Endothelial cell of umbilical vein (primary cell): ENCODE results near the gene SLIT1. TPM values are rescaled to one million over a fixed set of nuclear protein-coding genes. Genes with fewer than 3 reads are reported as not detected.

ENCODE experiments used
- BruUV-seq: library from RNA; stranded (reverse); fragments of 400-500 nt; replicated peaks from 2 replicates; lab custom pipeline; 2021; lab: Mats Ljungman, UMichigan
- CTCF ChIA-PET: fragments of 300-600, 350-600 bp; sonication (Branson Sonifier 250); formaldehyde crosslinking; loops from one replicate; lab custom pipeline; 2021; ENCODE audit warnings: antibody characterized with exemption, inconsistent platforms; lab: Charles Lee
- POLR2A ChIA-PET: fragments of 300-600, 350-600 bp; sonication (Branson Sonifier 250); formaldehyde crosslinking; loops from one replicate; lab custom pipeline; 2021; ENCODE audit warnings: antibody characterized with exemption, inconsistent platforms; lab: Charles Lee
- DNase-seq: peaks from one replicate; pipeline ENCODE4 v3.0.0-alpha.2; 2011; ENCODE audit warnings: low read depth, low spot score
- FAIRE-seq: peaks from 2 replicates; lab custom pipeline; 2011; peaks lifted over from hg19 to GRCh38; lab: Jason Lieb, UNC
- H2AFZ ChIP-seq: 2 replicates; pipeline ENCODE4 v1.6.0; 2012; ENCODE audit warnings: low read depth, low read length, control low read depth, inconsistent platforms
- H3K27ac ChIP-seq: 2 replicates; pipeline ENCODE4 v1.5.1; 2011; ENCODE audit warnings: low read depth, mild to moderate bottlenecking, control low read depth, low read length, moderate library complexity; ENCODE audit not compliant: insufficient read depth
- H3K27me3 ChIP-seq, 2 experiments: 2 replicates each; pipeline versions ENCODE4 v1.6.0 to v1.6.1; 2011; ENCODE audit warnings: low read length in 2 of 2, mixed read lengths in 1 of 2; ENCODE audit not compliant: control insufficient read depth in 2 of 2, insufficient read depth in 2 of 2
- H3K36me3 ChIP-seq, 2 experiments: 2 replicates in 1 of 2; 3 replicates in 1 of 2; pipeline ENCODE4 v1.5.1; 2011; ENCODE audit warnings: low read length in 2 of 2, mild to moderate bottlenecking in 1 of 2, moderate library complexity in 1 of 2; ENCODE audit not compliant: control insufficient read depth in 2 of 2, insufficient read depth in 2 of 2; ENCODE audit errors: extremely low read depth in 1 of 2
- H3K4me1 ChIP-seq: 3 replicates; pipeline ENCODE4 v1.5.1; 2011; ENCODE audit warnings: mild to moderate bottlenecking, low read length; ENCODE audit not compliant: control insufficient read depth, insufficient read depth; ENCODE audit errors: extremely low read depth
- H3K4me2 ChIP-seq: 2 replicates; pipeline ENCODE4 v1.6.1; 2011; ENCODE audit warnings: low read length, control low read depth, mixed read lengths; ENCODE audit not compliant: insufficient read depth
- H3K4me3 ChIP-seq, 3 experiments: fragments of 200-600 bp in 1 of 3; sonication (generic), shearing (Covaris generic) in 1 of 3; replicated peaks in 1 of 3; 2 replicates each; pipeline ENCODE4 v1.5.1; 2011 to 2016; ENCODE audit warnings: control low read depth in 3 of 3, low read length in 3 of 3, mild to moderate bottlenecking in 2 of 3, inconsistent platforms in 1 of 3, low read depth in 1 of 3, moderate library complexity in 1 of 3; ENCODE audit not compliant: insufficient read depth in 1 of 3
- H3K79me2 ChIP-seq: 2 replicates; pipeline ENCODE4 v1.6.0; 2012; ENCODE audit warnings: low read length, inconsistent platforms; ENCODE audit not compliant: control insufficient read depth, insufficient read depth
- H3K9ac ChIP-seq: replicated peaks from 2 replicates; pipeline ENCODE3; 2011; ENCODE audit warnings: low read length, control low read depth; ENCODE audit not compliant: insufficient read depth; ENCODE audit errors: extremely low read depth
- H3K9me1 ChIP-seq: replicated peaks from 3 replicates; pipeline ENCODE4 v1.6.0; 2011; ENCODE audit warnings: mild to moderate bottlenecking, low read length; ENCODE audit not compliant: control insufficient read depth, insufficient read depth; ENCODE audit errors: extremely low read depth
- H3K9me3 ChIP-seq: replicated peaks from 2 replicates; pipeline ENCODE4 v1.5.1; 2012; ENCODE audit warnings: low read length, inconsistent platforms; ENCODE audit not compliant: control insufficient read depth, insufficient read depth
- H4K20me1 ChIP-seq: replicated peaks from 2 replicates; pipeline ENCODE3; 2011; ENCODE audit warnings: mild to moderate bottlenecking, low read length; ENCODE audit not compliant: control insufficient read depth, insufficient read depth; ENCODE audit errors: extremely low read depth
- CTCF ChIP-seq, 2 donors: IDR thresholded peaks; 1 replicate in 1 of 2; 2 replicates in 1 of 2; pipeline ENCODE4 v1.5.1; 2011; ENCODE audit warnings: low read length in 2 of 2, mild to moderate bottlenecking in 2 of 2, moderate library complexity in 2 of 2, control low read depth in 1 of 2, inconsistent platforms in 1 of 2, low read depth in 1 of 2; ENCODE audit not compliant: insufficient read depth in 1 of 2; ENCODE audit errors: extremely low read depth in 1 of 2
- EZH2 ChIP-seq: IDR thresholded peaks from 2 replicates; pipeline ENCODE4 v1.6.1; 2012; ENCODE audit warnings: borderline replicate concordance, low read depth, mild to moderate bottlenecking, moderate library complexity, low read length, inconsistent platforms; ENCODE audit not compliant: severe bottlenecking
- FOS ChIP-seq: IDR thresholded peaks from 2 replicates; pipeline ENCODE4 v1.6.1; 2011; ENCODE audit warnings: mild to moderate bottlenecking, low read length, moderate library complexity, borderline replicate concordance; ENCODE audit not compliant: insufficient read depth
- GATA2 ChIP-seq: IDR thresholded peaks from 2 replicates; pipeline ENCODE4 v1.7.0; 2011; ENCODE audit warnings: low read depth, mild to moderate bottlenecking, moderate library complexity, mixed read lengths, low read length; ENCODE audit not compliant: insufficient read length, insufficient read depth
- JUN ChIP-seq: IDR thresholded peaks from 2 replicates; pipeline ENCODE4 v1.6.1; 2011; ENCODE audit warnings: borderline replicate concordance, low read depth; ENCODE audit not compliant: insufficient read length, insufficient read depth
- MYC ChIP-seq: IDR thresholded peaks from one replicate; pipeline ENCODE4 v1.6.1; 2011; ENCODE audit warnings: mild to moderate bottlenecking, low read depth, low read length
- POLR2A ChIP-seq: IDR thresholded peaks from 2 replicates; pipeline ENCODE4 v1.6.1; 2012; ENCODE audit warnings: low read depth, mild to moderate bottlenecking, control low read depth, low read length
- POLR2AphosphoS5 ChIP-seq: IDR thresholded peaks from 2 replicates; pipeline ENCODE4 v1.6.1; 2012; ENCODE audit warnings: low read depth, mild to moderate bottlenecking, control low read depth, low read length, moderate library complexity; ENCODE audit not compliant: insufficient read depth
- dilution Hi-C: fragments of 300-500 bp; cut with MboI; formaldehyde crosslinking; loops from one replicate; pipeline ENCODE4 v1.15.0; 2019; ENCODE audit warnings: low sequenced_read_pairs; ENCODE audit not compliant: extremely low pct_ligation_motif_present
- intact Hi-C: fragments of 100-400 bp; cut with micrococcal nuclease; formaldehyde crosslinking; loops from one replicate; pipeline ENCODE4 v1.10.0; 2022
- polyA plus RNA-seq, 4 experiments: library from polyadenylated mRNA; depleted of rRNA in 3 of 4; stranded (reverse) in 3 of 4; unstranded in 1 of 4; fragments of >200 nt; gene quantifications; 2 replicates each; pipeline versions ENCODE4 v1.2.1 to v1.2.3, GENCODE V29; 2011 to 2012; ENCODE audit warnings: missing spikeins in 1 of 4
- total RNA-seq: library from RNA; stranded (reverse); gene quantifications from 2 replicates; pipeline ENCODE4 v1.2.3, GENCODE V29; 2021
- TF ChIP-seq, protein P1 (sequence below): IDR thresholded peaks from 2 replicates; pipeline ENCODE4 v1.6.1; 2011; ENCODE audit not compliant: insufficient read depth, insufficient read length

Gene SLIT1
- total and polyA plus RNA-seq, 2 donors (not counting 3 experiments of a cell fraction or from before 2014, with no cell fraction given) = 0.04 to 0.20 TPM

- no peaks in the 10 kb centered on the region for H3K79me2 ChIP-seq
- intact Hi-C loops (no loop called here), dilution Hi-C loops (no loop called here)
- ChIA-PET POLR2A (no interaction called here), CTCF (interaction anchor here (0.7 kb wide), 1 partner anchor 91 kb away, joined by 4 read pairs; no protein-coding TSS in a partner anchor)
- TF ChIP-seq FOS = no peak
- no peak for TF ChIP-seq EZH2
- no peak for TF ChIP-seq POLR2AphosphoS5
- no peak for TF ChIP-seq CTCF (IDR thresholded peaks at IDR 0.05; ENCODE audit: extremely low read depth in 1 of 2, insufficient read depth in 1 of 2, low read depth in 1 of 2, low read length in 2 of 2)
- TF ChIP-seq, protein P1, sequence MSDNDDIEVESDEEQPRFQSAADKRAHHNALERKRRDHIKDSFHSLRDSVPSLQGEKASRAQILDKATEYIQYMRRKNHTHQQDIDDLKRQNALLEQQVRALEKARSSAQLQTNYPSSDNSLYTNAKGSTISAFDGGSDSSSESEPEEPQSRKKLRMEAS = no peak
- no peak for TF ChIP-seq MYC
- no peak for TF ChIP-seq JUN
- no peak for TF ChIP-seq POLR2A
- no peak for TF ChIP-seq GATA2
- H3K36me3 ChIP-seq = no peaks in the 10 kb centered on the region
- H3K27me3 ChIP-seq = peaks cover 4 to 6% of the 10 kb centered on the region in 2 experiments
- H3K27ac ChIP-seq = no peak overlapping the region
- H3K9me1 ChIP-seq = no peaks in the 10 kb centered on the region
- H3K4me1 ChIP-seq = no peaks in the 10 kb centered on the region
- no TSS peak for BruUV-seq
- H3K9ac ChIP-seq = no peak overlapping the region
- no peak for FAIRE-seq
- no peak for DNase-seq
- H4K20me1 ChIP-seq = no peaks in the 10 kb centered on the region
- H3K9me3 ChIP-seq = no peaks in the 10 kb centered on the region
- no peak overlapping the region for H3K4me2 ChIP-seq
- no peak overlapping the region for H2AFZ ChIP-seq
- H3K4me3 ChIP-seq = no peak overlapping the region
Observed at GRCh38 chr10:97105303-97105702, 80.5 kb downstream of the SLIT1 start.
